HepG2 (cell line): ENCODE results near the gene ZNF26. TPM values are rescaled to one million over a fixed set of nuclear protein-coding genes. Genes with fewer than 3 reads are reported as not detected.

Source experiments
- ELK4 ChIP-seq: sonication (generic); formaldehyde crosslinking; IDR thresholded peaks from 2 replicates; pipeline ENCODE4 v1.9.0; 2021; ENCODE audit warnings: missing genetic modification reagents, borderline replicate concordance
- GABPA ChIP-seq, 2 experiments: IDR thresholded peaks; 2 replicates each; pipeline ENCODE4 v1.6.1; 2011 to 2016; ENCODE audit warnings: low read depth in 2 of 2, low read length in 1 of 2, missing biosample characterization in 1 of 2, missing genetic modification characterization in 1 of 2
- GATAD2A ChIP-seq: IDR thresholded peaks from 2 replicates; pipeline ENCODE4 v1.6.1; 2016
- HOXD1 ChIP-seq: sonication (generic); formaldehyde crosslinking; IDR thresholded peaks from 2 replicates; pipeline ENCODE4 v1.5.0; 2020; ENCODE audit warnings: missing genetic modification reagents
- MIXL1 ChIP-seq: IDR thresholded peaks from 2 replicates; pipeline ENCODE4 v1.6.1; 2016
- MTA1 ChIP-seq: sonication (generic); formaldehyde crosslinking; IDR thresholded peaks from 2 replicates; pipeline ENCODE4 v1.4.0; 2020; ENCODE audit warnings: missing genetic modification reagents, mild to moderate bottlenecking, borderline replicate concordance
- RFX3 ChIP-seq: IDR thresholded peaks from 2 replicates; pipeline ENCODE4 v1.6.1; 2016; ENCODE audit warnings: missing biosample characterization, missing genetic modification reagents
- THAP9 ChIP-seq: sonication (generic); formaldehyde crosslinking; IDR thresholded peaks from 2 replicates; pipeline ENCODE4; 2020; ENCODE audit warnings: missing genetic modification reagents, mild to moderate bottlenecking, borderline replicate concordance
- UBTF ChIP-seq: sonication (generic); formaldehyde crosslinking; IDR thresholded peaks from 2 replicates; pipeline ENCODE4 v1.4.0; 2020; ENCODE audit warnings: mild to moderate bottlenecking, missing genetic modification reagents
- ZNF251 ChIP-seq: sonication (generic); formaldehyde crosslinking; IDR thresholded peaks from 2 replicates; pipeline ENCODE4 v1.9.0; 2021; ENCODE audit warnings: mild to moderate bottlenecking, missing genetic modification reagents
- ZNF703 ChIP-seq: sonication (generic); formaldehyde crosslinking; IDR thresholded peaks from 2 replicates; pipeline ENCODE4 v1.5.1; 2020; ENCODE audit warnings: missing genetic modification reagents, mild to moderate bottlenecking, moderate library complexity, borderline replicate concordance
- polyA plus RNA-seq, 8 experiments: library from polyadenylated mRNA; depleted of rRNA in 3 of 8; stranded (reverse) in 7 of 8; unstranded in 1 of 8; fragments of >200 nt; fragmentation: Illumina TruSeq in 4 of 8; extraction: Trizol in 4 of 8; gene quantifications; 2 replicates each; pipeline versions ENCODE4 v1.2.1 to v1.2.3, GENCODE V29; 2011 to 2016; ENCODE audit warnings: low read depth in 4 of 8, missing spikeins in 1 of 8, mixed read lengths in 1 of 8; ENCODE audit not compliant: insufficient read depth in 1 of 8
- total RNA-seq, 5 experiments: library from RNA; depleted of rRNA; stranded (reverse); fragments of >200 nt; fragmentation: Illumina TruSeq; extraction: Trizol; gene quantifications; 2 replicates each; pipeline ENCODE4 v1.2.3, GENCODE V29; 2016; ENCODE audit warnings: low read depth in 1 of 5
- TF ChIP-seq, protein P1 (sequence below): sonication (generic); formaldehyde crosslinking; IDR thresholded peaks from 2 replicates; pipeline ENCODE4 v1.8.1; 2023; ENCODE audit warnings: mild to moderate bottlenecking, missing genetic modification reagents
- TF ChIP-seq, protein P2 (sequence below): sonication (generic); formaldehyde crosslinking; IDR thresholded peaks from 2 replicates; pipeline ENCODE4 v1.4.0; 2020; ENCODE audit warnings: low read depth, mild to moderate bottlenecking, missing genetic modification reagents
- TF ChIP-seq, protein P3 (sequence below): sonication (generic); formaldehyde crosslinking; IDR thresholded peaks from 2 replicates; pipeline ENCODE4 v1.4.0; 2020; ENCODE audit warnings: missing genetic modification reagents
- TF ChIP-seq, protein P4 (sequence below): fragments of 450-650 bp; IDR thresholded peaks from 2 replicates; pipeline ENCODE4 v1.6.1; 2017

Gene ZNF26
- total and polyA plus RNA-seq, 2 of the 13 experiments (the other 11 are each of a cell fraction or from before 2014, with no cell fraction given), result 3.8 to 6.5 TPM

DNA sequence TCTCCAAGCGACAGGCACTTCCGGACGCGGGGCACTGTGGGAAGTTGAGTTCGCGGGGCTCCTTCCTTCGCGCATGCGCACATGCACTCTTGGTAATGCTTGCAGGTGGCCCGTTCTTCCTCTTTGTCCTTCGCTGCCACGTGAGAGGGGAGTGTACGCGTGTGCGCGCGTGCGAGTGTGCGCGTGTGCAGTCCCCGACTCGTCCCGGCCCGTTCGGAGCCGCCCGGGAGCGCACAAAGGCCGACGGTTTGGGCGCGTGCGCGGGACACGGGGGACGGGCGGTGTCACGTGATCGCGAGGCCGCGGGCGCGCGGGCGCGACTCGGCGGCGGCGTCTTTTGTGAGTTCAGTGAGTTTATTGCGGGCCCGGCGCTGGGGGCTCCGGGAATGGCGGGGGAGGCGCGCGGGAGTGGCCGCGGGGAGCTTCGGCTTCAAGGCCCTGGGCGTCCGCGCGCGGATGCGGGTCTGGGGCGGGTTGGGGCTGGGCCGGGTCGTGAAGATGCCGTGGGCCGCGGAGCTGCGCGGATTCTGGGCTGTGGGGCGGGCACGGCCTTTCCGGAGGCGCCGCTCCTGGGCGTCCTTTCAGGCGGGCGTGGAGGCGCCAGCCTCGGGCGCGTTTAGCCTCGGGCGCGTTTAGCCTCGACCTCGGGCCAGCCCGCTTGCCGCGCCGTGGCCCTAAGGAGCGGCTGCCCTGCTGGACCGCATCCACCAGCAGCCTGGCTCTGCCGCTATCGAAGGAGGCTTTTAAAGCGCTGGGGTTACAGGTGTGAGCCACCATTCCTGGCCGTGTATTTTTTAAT lies 51.2 kb downstream of the ZNF26 start, which contains the start of gene ZNF84 (continued):
- TF ChIP-seq, protein P1, sequence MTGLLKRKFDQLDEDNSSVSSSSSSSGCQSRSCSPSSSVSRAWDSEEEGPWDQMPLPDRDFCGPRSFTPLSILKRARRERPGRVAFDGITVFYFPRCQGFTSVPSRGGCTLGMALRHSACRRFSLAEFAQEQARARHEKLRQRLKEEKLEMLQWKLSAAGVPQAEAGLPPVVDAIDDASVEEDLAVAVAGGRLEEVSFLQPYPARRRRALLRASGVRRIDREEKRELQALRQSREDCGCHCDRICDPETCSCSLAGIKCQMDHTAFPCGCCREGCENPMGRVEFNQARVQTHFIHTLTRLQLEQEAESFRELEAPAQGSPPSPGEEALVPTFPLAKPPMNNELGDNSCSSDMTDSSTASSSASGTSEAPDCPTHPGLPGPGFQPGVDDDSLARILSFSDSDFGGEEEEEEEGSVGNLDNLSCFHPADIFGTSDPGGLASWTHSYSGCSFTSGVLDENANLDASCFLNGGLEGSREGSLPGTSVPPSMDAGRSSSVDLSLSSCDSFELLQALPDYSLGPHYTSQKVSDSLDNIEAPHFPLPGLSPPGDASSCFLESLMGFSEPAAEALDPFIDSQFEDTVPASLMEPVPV, result peak; percentile 82; the same call in 1 of the 2 replicates
- TF ChIP-seq, protein P2, sequence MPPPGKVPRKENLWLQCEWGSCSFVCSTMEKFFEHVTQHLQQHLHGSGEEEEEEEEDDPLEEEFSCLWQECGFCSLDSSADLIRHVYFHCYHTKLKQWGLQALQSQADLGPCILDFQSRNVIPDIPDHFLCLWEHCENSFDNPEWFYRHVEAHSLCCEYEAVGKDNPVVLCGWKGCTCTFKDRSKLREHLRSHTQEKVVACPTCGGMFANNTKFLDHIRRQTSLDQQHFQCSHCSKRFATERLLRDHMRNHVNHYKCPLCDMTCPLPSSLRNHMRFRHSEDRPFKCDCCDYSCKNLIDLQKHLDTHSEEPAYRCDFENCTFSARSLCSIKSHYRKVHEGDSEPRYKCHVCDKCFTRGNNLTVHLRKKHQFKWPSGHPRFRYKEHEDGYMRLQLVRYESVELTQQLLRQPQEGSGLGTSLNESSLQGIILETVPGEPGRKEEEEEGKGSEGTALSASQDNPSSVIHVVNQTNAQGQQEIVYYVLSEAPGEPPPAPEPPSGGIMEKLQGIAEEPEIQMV (CRISPR knock-in tag), result peak; percentile 73
- TF ChIP-seq UBTF (CRISPR knock-in tag) (peak; percentile 95), ZNF251 (CRISPR knock-in tag) (0 out of 2 replicates have a peak, but pooled peaks have one; percentile 74), MIXL1 (CRISPR knock-in tag) (0 out of 2 replicates have a peak, but pooled peaks have one; percentile 20), ZNF703 (CRISPR knock-in tag) (no peak), GATAD2A (CRISPR knock-in tag) (peak; percentile 42; the same call in 1 of the 2 replicates), GABPA (IDR thresholded peaks at IDR 0.05; ENCODE audit: low read depth, low read length) (peak; percentile 85), GABPA (CRISPR knock-in tag; IDR thresholded peaks at IDR 0.05; ENCODE audit: low read depth) (peak; percentile 95), MTA1 (peak; percentile 64; the same call in 1 of the 2 replicates), HOXD1 (CRISPR knock-in tag) (no peak), RFX3 (CRISPR knock-in tag) (peak; percentile 97), ELK4 (CRISPR knock-in tag) (no peak), THAP9 (CRISPR knock-in tag) (no peak; the same call in 1 of the 2 replicates)
- TF ChIP-seq, protein P3, sequence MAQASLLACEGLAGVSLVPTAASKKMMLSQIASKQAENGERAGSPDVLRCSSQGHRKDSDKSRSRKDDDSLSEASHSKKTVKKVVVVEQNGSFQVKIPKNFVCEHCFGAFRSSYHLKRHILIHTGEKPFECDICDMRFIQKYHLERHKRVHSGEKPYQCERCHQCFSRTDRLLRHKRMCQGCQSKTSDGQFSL (CRISPR knock-in tag), result peak; percentile 71; the same call in 1 of the 2 replicates
- TF ChIP-seq, protein P4, sequence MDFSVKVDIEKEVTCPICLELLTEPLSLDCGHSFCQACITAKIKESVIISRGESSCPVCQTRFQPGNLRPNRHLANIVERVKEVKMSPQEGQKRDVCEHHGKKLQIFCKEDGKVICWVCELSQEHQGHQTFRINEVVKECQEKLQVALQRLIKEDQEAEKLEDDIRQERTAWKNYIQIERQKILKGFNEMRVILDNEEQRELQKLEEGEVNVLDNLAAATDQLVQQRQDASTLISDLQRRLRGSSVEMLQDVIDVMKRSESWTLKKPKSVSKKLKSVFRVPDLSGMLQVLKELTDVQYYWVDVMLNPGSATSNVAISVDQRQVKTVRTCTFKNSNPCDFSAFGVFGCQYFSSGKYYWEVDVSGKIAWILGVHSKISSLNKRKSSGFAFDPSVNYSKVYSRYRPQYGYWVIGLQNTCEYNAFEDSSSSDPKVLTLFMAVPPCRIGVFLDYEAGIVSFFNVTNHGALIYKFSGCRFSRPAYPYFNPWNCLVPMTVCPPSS, result no peak
